CD4-positive, alpha-beta T cell treated with Interleukin-10 for 1 hour (primary cell): ENCODE data around the gene ARID3B.
A peak's percentile ranks its signal among the peaks of the same experiment; 100 is the strongest.
"Not testable (repeated sequence)": the region's sequence is repeated elsewhere in the genome, so short reads cannot be mapped to it uniquely, and the experiment has no call there.

Experiments used
- DNase-seq: peaks from one replicate; pipeline ENCODE4 v3.0.0-alpha.2; 2020

Gene ARID3B

DNA sequence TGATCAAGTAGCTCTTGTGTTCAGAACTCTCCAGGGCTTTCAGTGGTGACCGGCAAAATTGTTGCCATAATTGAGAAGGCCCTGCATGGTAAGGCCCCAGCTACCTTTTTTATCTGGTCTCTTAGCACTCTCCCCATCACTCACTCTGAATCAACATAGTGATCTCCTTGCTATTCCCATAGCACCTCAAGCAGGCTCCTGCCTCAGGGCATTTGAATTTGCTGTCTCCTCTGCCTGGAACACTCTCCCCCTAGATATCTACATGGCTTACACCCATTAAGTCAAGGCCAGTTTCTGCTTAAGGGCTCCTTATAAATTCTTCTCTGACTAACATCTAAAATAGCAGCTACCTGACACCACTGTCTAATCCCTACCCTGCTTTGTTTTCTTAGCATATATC lies 3.3 kb upstream of the ARID3B start:
- DNase-seq = no peak

GRCh38 chr15:74539521-74539920 lies 1.5 kb upstream of the ARID3B start:
- not testable (repeated sequence) for DNase-seq

GRCh38 chr15:74540161-74540760 lies 759 bp upstream of the ARID3B start:
- no peak for DNase-seq

DNA sequence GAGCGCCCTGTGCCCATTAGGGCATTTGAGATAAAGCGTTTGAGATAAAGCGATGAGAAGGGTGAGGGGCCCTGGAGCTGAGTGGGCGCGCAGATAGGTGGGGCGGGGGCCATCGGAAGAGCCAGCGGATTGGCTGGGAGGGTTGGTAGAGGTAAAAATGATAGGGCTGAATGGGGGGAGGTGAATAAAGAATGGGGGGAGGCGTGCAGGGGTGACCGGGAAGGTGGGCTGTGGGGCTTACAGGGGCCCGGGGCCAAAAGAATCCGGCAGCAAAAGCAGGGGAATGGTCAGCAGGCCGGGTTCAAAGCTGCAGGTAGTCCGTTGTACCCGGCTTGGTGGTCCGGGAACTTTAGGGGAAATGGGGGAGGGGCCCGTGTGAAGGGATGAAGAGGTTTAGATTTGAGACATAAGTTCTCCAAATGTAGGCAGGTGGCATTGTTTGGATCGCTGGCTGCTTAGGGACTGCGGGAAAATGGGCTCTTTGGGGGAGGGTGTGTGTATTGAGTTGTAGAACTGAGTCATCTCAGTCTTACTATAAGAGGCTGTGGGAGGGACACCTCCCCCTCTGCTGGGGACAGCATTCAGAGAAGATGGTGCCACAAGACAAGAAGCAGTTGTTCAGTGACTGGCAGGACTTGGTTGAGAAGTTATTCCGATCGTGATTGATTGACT lies 610 bp downstream of the ARID3B start:
- DNase-seq = peak; percentile 69

GRCh38 chr15:74542166-74543042 lies 1.4 kb downstream of the ARID3B start:
- DNase-seq = no peak

GRCh38 chr15:74543043-74543422 lies 2.0 kb downstream of the ARID3B start:
- no peak for DNase-seq

DNA sequence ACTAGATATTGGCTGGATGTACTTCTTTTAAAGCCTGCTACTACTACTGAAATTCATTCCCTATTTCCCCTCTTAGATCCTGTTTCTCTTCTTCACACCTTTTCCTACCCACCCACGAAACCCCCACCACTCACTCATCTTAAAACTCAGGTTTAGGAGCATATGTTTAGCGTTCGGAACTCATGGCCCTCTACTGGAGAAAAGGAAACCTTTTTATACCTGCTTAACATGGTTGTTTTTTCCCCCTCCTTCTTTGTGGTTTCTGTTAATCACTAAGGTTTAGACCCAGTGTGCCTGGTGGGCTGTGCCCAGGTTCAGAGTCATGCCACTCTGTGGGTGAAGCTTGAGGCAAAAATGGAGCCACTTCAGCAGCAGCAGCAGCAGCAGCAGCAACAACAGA lies 2.6 kb downstream of the ARID3B start:
- DNase-seq = peak; percentile 59

DNA sequence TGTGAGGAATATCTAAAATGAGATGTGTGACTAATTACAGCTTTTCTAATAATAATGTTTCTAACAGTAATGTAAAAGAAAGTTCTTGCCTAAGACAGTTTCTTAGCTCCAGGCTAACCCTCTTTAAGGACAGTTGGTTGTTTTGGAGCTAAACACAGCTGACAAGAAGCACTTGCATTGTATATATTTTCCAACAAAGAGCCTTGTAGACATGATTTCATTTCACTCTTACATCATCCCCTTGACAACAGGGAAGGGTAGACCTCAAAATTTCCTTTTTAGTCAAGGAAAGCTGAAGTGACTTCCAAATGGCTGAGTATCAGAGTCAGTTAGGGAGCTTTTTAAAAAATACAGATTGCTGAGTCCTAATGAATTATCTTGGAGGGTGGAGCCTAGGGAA lies 4.1 kb downstream of the ARID3B start:
- no peak for DNase-seq

DNA sequence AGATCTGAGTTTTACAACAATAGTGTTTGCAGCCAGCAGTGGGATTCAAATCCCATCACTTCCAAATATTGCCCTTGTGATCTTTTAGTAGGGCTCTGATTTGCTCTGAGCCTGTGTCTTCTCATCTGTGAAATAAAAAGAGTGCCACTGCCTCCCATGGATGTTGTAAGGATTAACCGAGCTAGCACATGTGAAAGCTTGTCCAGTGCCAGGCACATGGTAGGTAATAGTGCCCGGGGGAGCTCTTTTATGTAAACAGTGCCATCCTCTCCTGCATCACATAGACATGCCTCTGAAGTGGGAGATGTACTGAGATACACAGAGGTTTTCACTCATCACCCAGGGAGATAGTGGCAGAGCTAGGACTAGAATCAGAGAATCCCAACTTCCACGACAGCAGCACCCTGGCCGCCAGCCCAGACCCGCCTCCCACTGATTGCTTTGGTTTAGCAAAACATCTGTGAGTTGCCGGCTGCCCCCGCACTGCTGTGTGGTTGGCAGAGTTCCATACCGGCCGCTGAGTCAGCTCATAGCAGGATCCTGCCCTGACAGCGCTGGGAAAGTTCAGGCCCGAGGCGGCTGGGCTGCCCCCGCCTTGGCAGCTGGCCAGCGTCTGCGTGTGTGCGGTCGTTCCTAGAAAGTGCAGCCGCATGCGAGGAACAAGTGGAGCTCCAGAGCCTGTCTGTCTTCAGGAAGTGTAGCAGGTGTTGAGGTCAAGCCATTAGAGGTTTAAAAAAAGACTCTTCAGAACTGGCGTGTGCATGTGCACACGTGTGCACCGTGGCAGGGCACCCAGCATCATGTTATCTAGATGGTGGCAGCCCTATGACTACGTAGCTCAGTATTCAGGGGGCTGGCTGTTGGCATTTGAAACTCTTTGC lies 5.0 kb downstream of the ARID3B start:
- peak; percentile 87 for DNase-seq

DNA sequence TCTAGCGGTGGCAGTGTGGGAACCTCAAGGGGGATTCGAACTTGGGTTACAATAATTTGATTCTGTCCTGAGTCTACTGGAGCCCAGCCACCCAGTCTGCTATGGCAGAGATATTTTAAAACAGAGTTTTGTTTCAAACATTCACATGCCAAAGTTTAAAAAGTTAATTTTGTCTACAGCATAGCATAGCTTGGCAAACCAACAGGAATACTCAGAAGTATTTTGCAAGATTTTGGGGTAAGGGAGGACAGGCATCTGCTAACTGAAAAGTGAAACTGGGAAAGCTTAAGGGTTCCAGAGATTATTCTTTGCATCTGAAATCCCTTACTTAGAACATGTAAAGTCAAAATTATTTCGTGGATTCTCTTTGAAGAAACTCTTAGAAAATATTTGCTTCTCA lies 6.6 kb downstream of the ARID3B start:
- no peak for DNase-seq

DNA sequence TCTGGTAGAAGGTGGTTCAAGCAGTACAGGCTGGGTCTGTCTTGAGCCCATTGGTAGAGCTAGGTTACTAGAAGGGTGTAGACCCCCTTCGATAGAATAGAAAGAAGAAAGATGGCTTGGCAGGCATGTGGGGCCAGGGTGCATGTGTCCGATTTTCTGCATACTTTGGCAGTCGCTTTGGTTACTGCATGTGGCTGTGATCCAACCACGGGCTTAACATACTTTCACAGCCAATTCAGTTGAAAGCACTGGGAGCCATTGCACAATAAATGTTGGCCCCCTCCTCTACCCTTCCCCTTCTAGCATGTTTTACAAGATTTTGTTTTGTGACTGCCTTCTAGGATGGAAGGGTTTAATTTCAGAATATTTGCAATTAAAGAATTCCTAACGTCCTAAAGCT lies 7.2 kb downstream of the ARID3B start:
- DNase-seq = no peak

GRCh38 chr15:74549816-74550215 lies 8.8 kb downstream of the ARID3B start:
- no peak for DNase-seq

GRCh38 chr15:74551714-74552113 lies 10.7 kb downstream of the ARID3B start:
- no peak for DNase-seq

GRCh38 chr15:74552773-74553441 lies 11.9 kb downstream of the ARID3B start:
- no peak for DNase-seq

DNA sequence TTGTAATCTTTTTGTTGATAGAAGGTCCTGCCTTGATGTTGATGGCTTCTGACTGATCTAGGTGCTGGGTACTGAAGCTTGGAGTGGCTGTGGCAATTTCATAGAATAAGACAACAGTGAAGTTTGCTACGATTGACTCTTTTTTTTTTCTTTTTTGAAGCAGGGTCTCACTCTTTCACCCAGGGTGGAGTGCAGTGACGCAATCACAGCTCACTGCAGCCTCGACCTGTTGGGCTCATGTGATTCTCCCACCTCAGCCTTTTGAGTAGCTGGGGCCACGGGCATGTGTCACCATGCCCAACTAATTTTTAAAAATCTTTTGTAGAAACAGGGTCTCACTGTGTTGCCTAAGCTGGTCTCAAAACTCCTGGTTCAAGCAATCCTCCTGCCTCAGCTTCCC lies 14.2 kb downstream of the ARID3B start:
- no peak for DNase-seq

DNA sequence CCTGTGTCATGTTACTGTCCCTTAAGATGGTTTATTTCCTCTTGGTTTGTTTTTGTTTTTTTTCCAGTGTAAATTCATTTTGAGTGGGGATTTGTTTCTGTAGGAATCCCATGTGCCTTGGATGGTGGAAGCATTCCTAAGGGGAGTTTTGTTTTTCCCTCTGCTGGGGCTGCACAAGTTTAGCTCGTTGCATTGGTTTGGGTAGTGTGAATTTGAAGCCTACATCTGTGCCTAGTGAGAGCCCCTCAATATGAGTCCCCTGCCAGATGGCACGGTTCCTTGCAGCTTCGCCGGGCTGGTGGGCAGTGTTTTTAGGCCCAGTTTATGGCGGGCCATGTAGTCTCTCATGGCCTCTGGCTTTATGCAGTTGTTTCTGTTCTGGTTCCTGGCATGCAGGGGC lies 17.7 kb downstream of the ARID3B start:
- no peak for DNase-seq

GRCh38 chr15:74563442-74563841 lies 22.4 kb downstream of the ARID3B start:
- no peak for DNase-seq

DNA sequence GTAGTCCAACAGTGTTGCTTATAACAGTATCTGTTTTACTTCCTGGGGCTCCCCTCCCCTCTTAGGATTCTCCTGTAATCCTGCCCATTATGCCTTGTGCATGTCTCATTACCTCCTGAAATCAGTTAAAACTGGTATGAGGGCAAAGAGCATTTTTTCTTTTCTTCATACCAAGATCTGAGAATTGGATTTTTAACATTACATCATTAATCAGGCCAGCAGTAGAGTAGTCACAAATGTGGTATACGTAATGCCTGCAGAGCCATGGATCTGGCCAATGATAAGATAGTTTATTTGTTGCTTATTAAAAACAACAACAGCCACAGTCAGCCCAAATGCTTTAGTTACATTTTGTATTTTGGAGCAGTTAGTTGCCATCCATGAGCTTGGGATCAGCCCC lies 23.2 kb downstream of the ARID3B start:
- DNase-seq = no peak

DNA sequence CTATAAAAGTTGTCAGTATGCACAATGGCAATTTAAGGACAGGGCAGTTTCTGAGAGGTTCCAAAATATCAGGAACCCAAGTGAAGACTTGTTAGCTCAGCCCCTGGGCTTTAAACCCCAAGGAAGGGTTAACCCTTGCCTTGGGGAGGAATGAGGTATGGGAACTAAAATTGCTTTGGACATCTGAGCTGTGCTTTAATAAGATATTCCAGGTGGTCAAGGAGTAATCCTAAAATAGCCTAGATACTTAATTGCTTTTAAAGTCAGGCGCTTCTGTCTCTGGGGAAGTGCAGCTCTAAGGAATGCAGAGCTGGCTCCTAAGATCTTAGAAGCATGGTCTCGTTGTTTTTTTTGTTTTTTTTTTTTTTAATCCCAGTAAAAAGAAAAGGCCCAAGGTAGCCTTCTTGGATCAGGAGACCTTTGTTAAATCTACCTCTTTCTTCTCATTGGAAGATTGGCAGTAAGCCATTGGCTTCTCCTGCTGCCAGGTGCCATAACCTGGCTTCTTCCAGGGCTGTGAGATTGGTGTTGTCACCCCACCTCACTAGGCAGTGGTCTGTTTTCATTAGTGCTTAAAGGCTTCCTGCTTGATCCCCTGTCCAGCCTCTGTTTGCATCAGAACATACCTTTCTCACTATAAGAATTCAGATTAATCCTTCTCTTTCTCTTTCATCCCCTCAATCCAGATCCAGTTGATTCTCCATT lies 24.5 kb downstream of the ARID3B start:
- no peak for DNase-seq

- DNase-seq = no peak
These were observed 27.6 kb downstream of the ARID3B start for GRCh38 chr15:74568594-74568993.

DNA sequence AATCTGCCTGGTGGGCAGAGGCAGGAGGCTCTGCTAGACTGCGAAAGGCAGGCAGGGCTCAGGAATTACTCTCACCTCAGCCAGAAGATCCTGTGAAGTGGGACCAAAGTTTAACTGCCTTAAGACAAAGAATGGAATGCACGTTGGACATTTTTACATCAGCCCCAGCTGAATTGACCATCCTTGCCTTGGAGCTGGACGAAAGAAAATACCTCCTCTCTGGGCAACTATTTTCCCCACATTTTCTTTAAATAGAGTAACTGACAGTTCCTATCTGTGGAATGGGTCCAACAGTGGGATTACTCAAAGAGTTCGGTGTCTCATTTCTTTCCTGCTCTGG lies 28.7 kb downstream of the ARID3B start:
- no peak for DNase-seq

DNA sequence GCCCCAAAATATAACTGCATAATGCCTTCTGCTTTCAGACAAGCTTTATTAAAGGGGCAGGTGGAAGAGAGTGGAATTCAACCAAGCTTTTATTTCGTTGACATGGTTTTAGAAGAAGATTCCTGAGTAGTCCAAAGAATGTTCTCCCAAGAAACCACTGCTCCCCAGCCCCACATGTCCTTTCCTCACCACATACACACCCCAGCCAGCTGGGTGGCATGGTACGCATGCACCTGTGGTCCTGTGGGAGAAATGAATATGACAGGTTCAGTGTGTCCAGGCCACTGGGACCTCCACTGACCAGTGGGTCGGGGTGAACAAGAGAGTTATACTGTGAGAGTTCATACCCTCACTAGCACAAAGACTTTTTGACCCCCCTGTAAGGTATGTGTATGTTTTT lies 30.2 kb downstream of the ARID3B start:
- DNase-seq = no peak
